GM20000 (cell line): ENCODE data around the gene BOLL.

Source experiments
- DNase-seq: peaks from one replicate; pipeline ENCODE4 v3.0.0; 2012; ENCODE audit warnings: low spot score
- TF ChIP-seq, protein P1 (sequence below): IDR thresholded peaks from 2 replicates; pipeline ENCODE4 v1.5.1; 2012; ENCODE audit warnings: mild to moderate bottlenecking, control low read depth; ENCODE audit errors: extremely low read depth, missing control alignments

Gene BOLL

DNA sequence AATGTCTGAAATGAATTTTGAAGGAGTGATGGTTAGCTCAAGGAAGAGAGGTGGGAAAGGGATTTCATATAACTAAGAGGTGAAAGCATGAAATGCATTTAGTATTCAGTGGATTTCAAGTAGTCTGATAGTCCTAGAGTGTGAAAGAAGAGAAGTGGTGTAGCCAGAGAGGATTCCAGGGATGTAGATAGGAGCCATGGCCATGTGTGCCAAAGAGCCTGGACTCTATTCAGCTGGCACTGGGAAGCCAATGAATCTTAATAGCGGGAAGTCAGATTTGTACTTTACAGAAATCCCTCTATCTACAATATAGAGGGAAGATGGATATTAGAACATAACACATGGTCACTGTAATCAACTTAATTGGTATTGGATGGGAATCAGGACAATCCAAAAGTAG is 8.3 kb upstream of the BOLL start:
- DNase-seq = no peak
- TF ChIP-seq, protein P1, sequence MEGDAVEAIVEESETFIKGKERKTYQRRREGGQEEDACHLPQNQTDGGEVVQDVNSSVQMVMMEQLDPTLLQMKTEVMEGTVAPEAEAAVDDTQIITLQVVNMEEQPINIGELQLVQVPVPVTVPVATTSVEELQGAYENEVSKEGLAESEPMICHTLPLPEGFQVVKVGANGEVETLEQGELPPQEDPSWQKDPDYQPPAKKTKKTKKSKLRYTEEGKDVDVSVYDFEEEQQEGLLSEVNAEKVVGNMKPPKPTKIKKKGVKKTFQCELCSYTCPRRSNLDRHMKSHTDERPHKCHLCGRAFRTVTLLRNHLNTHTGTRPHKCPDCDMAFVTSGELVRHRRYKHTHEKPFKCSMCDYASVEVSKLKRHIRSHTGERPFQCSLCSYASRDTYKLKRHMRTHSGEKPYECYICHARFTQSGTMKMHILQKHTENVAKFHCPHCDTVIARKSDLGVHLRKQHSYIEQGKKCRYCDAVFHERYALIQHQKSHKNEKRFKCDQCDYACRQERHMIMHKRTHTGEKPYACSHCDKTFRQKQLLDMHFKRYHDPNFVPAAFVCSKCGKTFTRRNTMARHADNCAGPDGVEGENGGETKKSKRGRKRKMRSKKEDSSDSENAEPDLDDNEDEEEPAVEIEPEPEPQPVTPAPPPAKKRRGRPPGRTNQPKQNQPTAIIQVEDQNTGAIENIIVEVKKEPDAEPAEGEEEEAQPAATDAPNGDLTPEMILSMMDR = no peak

DNA sequence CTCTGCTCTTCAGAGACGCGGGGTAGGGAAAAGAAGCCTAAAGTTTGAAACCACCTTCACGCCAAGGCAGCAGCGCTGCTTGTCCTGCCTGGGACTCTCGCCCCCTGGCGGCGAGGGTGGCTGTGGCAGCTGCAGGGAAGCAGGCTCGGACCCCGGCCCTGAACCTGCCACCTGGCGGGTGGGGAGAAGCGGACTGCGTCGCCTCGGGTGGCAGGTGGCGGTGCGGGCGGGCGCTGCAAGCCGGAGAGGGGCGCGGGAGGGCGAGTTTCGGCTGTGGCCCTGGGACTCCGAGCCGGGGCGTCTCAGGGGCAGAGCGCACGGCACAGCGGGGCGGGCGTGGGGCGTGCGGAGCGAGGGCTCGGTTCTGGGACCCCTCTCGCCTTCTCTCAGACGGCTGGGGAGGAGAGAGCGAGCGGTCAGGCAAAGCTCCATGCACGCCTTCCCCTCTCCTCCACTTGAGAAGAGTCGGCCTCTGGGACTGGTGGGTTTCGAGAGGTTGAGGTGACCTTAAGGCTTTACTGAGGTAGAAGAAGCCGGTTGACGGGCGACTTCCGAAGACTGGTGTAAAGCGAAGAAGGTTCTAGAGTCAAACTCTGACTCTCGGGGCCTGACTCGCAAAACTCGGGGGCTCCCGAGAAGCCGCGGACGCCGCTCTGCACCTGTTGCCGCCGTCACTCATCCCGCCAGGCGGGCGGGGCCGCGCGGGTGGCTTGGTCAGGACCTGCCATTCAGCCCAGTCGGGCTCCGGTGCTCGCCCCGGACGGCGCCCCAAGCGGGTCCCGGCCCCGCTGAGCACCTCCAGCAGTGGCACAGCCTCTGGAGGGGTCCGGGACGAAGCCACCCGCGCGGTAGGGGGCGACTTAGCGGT is 1.1 kb upstream of the BOLL start:
- TF ChIP-seq, protein P1 = peak; percentile 59
- DNase-seq = peak; percentile 80

DNA sequence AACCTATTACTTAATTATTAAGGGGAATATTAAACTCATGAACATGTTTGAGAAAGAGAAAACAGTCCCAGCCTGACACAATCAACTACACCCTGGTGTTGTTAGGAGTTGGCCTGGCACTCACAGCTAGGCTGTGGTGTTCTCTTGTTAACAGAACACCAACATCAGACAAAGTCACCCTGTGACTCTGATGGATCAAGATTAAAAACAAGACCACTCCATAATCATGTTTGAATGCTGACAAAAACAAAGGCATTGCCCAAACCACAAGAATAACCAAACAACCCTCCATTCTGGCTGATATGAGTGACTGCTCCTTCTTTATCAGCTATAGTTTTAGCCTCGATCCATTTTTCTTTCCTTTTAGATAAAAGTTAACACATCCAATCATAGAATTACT is 3.0 kb downstream of the BOLL start:
- TF ChIP-seq, protein P1 = no peak
- DNase-seq = no peak

DNA sequence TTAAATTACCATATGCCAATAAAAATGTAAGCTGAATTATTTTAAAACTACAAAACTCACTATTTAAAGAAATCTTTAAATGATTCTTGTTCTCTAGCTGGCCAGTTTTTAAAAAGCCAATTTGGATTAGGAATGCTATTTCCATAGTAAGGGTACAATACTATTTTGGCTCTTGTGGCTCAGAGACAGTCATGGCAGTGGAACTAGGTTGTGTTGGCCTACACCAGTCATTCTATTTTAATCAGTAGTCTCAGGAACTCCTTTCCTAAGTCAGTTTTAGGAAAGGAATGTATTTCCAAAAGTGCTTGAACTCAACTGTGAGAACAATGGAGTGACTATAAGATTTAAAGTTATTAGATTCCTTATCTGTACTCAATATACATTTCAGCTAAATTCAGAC is 5.9 kb downstream of the BOLL start:
- TF ChIP-seq, protein P1 = no peak
- DNase-seq = no peak

DNA sequence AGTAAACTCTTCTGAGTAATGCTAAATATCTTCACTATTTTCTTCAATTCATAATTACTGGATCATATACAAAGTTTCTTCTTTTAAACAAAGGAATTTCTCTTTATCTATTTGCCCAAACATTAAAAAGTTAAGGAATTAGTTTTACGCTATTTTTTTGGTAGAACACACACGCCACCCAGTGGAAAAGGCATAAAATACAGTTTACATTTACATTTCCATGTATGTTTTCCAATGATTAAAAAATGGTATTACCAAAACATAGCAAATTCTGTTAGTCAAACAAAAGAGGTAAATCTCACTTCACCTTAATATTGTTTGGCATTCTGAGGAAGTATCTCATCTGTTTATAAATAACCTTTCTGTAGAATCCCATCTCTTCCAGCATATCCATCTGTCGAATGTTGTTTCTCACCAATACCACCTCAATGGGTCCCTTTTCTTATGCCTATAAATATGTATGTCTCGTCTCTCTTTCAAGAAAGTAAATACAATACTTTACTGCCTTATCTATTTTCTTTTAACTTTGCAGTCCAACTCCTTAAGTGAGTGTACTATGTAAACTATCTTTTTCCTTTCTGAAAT is 7.2 kb downstream of the BOLL start:
- DNase-seq = peak; percentile 43
- TF ChIP-seq, protein P1 = peak; percentile 45

DNA sequence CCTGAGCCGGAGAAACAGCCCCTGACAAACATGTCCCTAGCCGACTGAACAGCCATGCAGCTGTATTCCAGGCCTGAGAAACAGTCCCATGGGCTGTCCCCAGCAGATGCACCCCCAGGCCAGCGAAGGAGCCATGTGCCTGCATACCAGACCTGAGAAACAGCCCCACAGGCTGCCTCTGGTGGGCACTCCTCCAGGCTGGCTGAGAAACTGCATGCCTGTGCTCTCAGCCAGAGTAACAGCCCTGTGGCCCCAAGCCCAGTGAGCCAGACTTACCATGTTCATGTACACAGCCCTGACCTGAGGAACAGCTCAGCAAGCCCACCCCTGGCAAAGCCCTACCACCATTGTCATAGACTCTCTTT is 24.8 kb downstream of the BOLL start:
- TF ChIP-seq, protein P1 = no peak
- no peak for DNase-seq

DNA sequence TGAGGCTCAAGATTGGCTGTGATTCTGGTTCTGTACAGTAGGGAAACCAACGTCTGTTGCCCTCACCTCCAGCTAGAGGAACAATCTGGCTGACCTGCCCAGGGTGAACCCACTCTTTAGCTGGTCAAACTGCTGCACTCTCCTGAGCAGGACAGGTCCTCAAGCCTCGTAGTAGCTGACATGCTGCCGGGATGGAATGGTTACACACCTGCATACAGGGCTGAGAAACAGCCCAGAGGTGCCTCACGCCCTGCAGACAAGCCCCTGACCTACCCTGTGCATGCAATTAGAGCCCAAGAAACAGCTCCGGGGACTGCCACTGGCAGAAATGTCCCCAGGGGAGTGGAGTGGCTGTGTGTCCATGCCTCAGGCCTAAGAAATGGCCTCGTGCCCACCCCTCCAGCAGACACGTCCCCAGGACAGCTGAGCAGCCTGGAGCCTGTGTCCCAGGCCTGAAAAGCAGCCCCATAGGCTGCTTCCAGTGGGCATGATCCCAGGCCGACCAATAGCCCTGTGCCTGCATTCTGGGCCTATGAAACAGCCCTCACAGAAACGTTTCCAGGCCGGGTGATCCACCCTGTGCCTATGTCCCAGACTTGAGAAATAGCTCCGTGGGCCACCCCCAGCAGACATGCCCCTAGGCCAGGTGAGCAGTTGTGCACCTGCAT is 25.4 kb downstream of the BOLL start:
- TF ChIP-seq, protein P1 = no peak
- no peak for DNase-seq
